A549 (cell line): Measurements from ENCODE around the gene GSE1.

ENCODE experiments used
- BHLHE40 ChIP-seq: IDR thresholded peaks from 2 replicates; pipeline ENCODE4 v1.6.1; 2012; ENCODE audit warnings: low read depth, low read length, inconsistent platforms
- CHD4 ChIP-seq: fragments of 200-600 bp; sonication (generic); IDR thresholded peaks from 2 replicates; pipeline ENCODE4 v1.6.1; 2016; ENCODE audit warnings: antibody characterized with exemption, mild to moderate bottlenecking, borderline replicate concordance
- CTCF ChIP-seq: fragments of >200 bp; sonication (Bioruptor Twin); formaldehyde crosslinking; IDR thresholded peaks from 3 replicates; pipeline ENCODE4 v1.5.1; 2016
- ELK1 ChIP-seq: fragments of 150-350 bp; IDR thresholded peaks from 2 replicates; pipeline ENCODE4 v1.6.1; 2014; ENCODE audit warnings: low read depth, mild to moderate bottlenecking, low read length
- MAX ChIP-seq: IDR thresholded peaks from 2 replicates; pipeline ENCODE4 v1.6.1; 2012
- POLR2A ChIP-seq: IDR thresholded peaks from 2 replicates; pipeline ENCODE4 v1.6.1; 2012; ENCODE audit warnings: mild to moderate bottlenecking, low read length
- USF2 ChIP-seq: fragments of 450-650 bp; IDR thresholded peaks from 2 replicates; pipeline ENCODE4 v1.6.1; 2014; ENCODE audit warnings: antibody characterized with exemption

DNA sequence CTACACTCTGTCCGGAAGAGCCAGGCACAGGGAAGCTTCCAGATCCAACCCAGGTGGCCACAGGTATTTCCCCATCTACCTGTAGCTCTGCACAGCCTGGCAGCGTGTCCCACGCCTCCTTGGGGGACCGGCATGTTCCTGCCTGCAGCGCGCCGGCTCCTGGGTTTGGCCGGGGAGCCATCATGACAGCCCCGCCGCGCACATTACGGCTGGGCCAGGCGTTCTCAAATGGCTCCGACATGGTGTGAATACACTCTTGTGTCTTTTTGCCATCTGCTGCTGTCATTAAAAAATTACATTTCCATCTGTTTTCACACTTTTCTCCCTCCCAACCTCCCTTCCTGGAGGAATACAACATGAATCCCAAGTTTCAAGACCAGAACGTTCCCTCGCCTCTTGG is 83.7 kb downstream of the GSE1 start:
- TF ChIP-seq CTCF (no peak), POLR2A (no peak), BHLHE40 (no peak), CHD4 (no peak), USF2 (no peak), MAX (no peak), ELK1 (no peak)
